ENCODE data around the gene CAPN13.

CAPN13 gene

GRCh38 chr2:30807249-30807648, at the start of gene CAPN13:
CAPN13 (minus strand) TSS chr2:30807446; CDS start chr2:30787325, 20,121 bp downstream.
- no peak for DNase-seq

- no peak for DNase-seq
Measured at GRCh38 chr2:30847841-30848240, 40.6 kb upstream of the CAPN13 start.

- DNase-seq: no peak
Measured at GRCh38 chr2:30847329-30847728, 40.1 kb upstream of the CAPN13 start.

- no peak for DNase-seq
Measured at GRCh38 chr2:30828586-30828985, 21.3 kb upstream of the CAPN13 start.

- DNase-seq: no peak
Measured at GRCh38 chr2:30826916-30827315, 19.7 kb upstream of the CAPN13 start.

- no peak for DNase-seq
Measured at GRCh38 chr2:30826481-30826880, 19.2 kb upstream of the CAPN13 start.

- DNase-seq: no peak
Measured at GRCh38 chr2:30823452-30823851, 16.2 kb upstream of the CAPN13 start.

- DNase-seq: no peak
Measured at GRCh38 chr2:30821960-30822359, 14.7 kb upstream of the CAPN13 start.

GRCh38 chr2:30820381-30821055, 13.3 kb upstream of the CAPN13 start:
- no peak for DNase-seq

- no peak for DNase-seq
Measured at GRCh38 chr2:30809938-30810337, 2.7 kb upstream of the CAPN13 start.

- no peak for DNase-seq
Measured at GRCh38 chr2:30808695-30809094, 1.4 kb upstream of the CAPN13 start.

GRCh38 chr2:30803281-30803680, 4.0 kb downstream of the CAPN13 start:
- no peak for DNase-seq

GRCh38 chr2:30802611-30803010, 4.6 kb downstream of the CAPN13 start:
- no peak for DNase-seq

GRCh38 chr2:30801821-30802455, 5.3 kb downstream of the CAPN13 start:
- no peak for DNase-seq

GRCh38 chr2:30800159-30800558, 7.1 kb downstream of the CAPN13 start:
- DNase-seq: no peak

- DNase-seq: no peak
Measured at GRCh38 chr2:30799366-30799765, 7.9 kb downstream of the CAPN13 start.

- no peak for DNase-seq
Measured at GRCh38 chr2:30798536-30798991, 8.7 kb downstream of the CAPN13 start.

- DNase-seq: no peak
Measured at GRCh38 chr2:30797381-30798015, 9.7 kb downstream of the CAPN13 start.

- DNase-seq: no peak
Measured at GRCh38 chr2:30796699-30797098, 10.5 kb downstream of the CAPN13 start.

GRCh38 chr2:30792521-30792920, 14.7 kb downstream of the CAPN13 start:
- DNase-seq: no peak

GRCh38 chr2:30790879-30791278, 16.4 kb downstream of the CAPN13 start:
- no peak for DNase-seq

- no peak for DNase-seq
Measured at GRCh38 chr2:30789670-30790210, 17.5 kb downstream of the CAPN13 start.

- DNase-seq: no peak
Measured at GRCh38 chr2:30786923-30787685, 20.1 kb downstream of the CAPN13 start.

All from NCI-H1694 treated with DMSO at 0.1 percent for 48 hours (cell line).